GM21737 (cell line): Measurements from ENCODE around the gene ZRANB1.
"Not testable (repeated sequence)": the region's sequence is repeated elsewhere in the genome, so short reads cannot be mapped to it uniquely, and the experiment has no call there.

Experiments
- ATAC-seq: cut with Tn5 transposase; IDR thresholded peaks from one replicate; pipeline ENCODE4 v1.9.1; 2021; ENCODE audit warnings: mild to moderate bottlenecking, moderate library complexity; ENCODE audit not compliant: unreplicated experiment

Gene ZRANB1

GRCh38 chr10:124962421-124962820, 20.5 kb downstream of the ZRANB1 start:
- ATAC-seq, result no peak

- ATAC-seq, result no peak
Measured at GRCh38 chr10:124963866-124964720, 22.2 kb downstream of the ZRANB1 start.

GRCh38 chr10:124966008-124966407, 24.1 kb downstream of the ZRANB1 start:
- ATAC-seq, result no peak

- no peak for ATAC-seq
Measured at GRCh38 chr10:124967255-124967654, 25.3 kb downstream of the ZRANB1 start.

GRCh38 chr10:124971276-124971675, 29.4 kb downstream of the ZRANB1 start:
- ATAC-seq, result peak; percentile 44

GRCh38 chr10:124972637-124973036, 30.7 kb downstream of the ZRANB1 start:
- no peak for ATAC-seq

- ATAC-seq, result no peak
Measured at GRCh38 chr10:124974131-124974530, 32.2 kb downstream of the ZRANB1 start.

GRCh38 chr10:124975977-124976514, 34.1 kb downstream of the ZRANB1 start:
- ATAC-seq, result peak; percentile 44

- ATAC-seq, result no peak
Measured at GRCh38 chr10:124977161-124977560, 35.2 kb downstream of the ZRANB1 start.

- ATAC-seq, result no peak
Measured at GRCh38 chr10:124977648-124978375, 35.9 kb downstream of the ZRANB1 start.

GRCh38 chr10:124978376-124978725, 36.4 kb downstream of the ZRANB1 start:
- no peak for ATAC-seq

GRCh38 chr10:124983321-124983720, 41.4 kb downstream of the ZRANB1 start:
- no peak for ATAC-seq

- ATAC-seq, result no peak
Measured at GRCh38 chr10:124984376-124984775, 42.5 kb downstream of the ZRANB1 start.

GRCh38 chr10:124985162-124985561, 43.2 kb downstream of the ZRANB1 start:
- ATAC-seq, result no peak

- ATAC-seq, result no peak
Measured at GRCh38 chr10:124987788-124988187, 45.9 kb downstream of the ZRANB1 start.

GRCh38 chr10:124988753-124989152, 46.8 kb downstream of the ZRANB1 start:
- ATAC-seq, result not testable (repeated sequence)

- ATAC-seq, result no peak
Measured at GRCh38 chr10:124989526-124989925, 47.6 kb downstream of the ZRANB1 start.

GRCh38 chr10:124990671-124991625, 49.0 kb downstream of the ZRANB1 start:
- ATAC-seq, result no peak

- ATAC-seq, result no peak
Measured at GRCh38 chr10:124991835-124992234, 49.9 kb downstream of the ZRANB1 start.

- no peak for ATAC-seq
Measured at GRCh38 chr10:124992462-124993344, 50.8 kb downstream of the ZRANB1 start.
